HEK293T (cell line): Measurements from ENCODE around the gene ANK3.

ENCODE experiments used
- ELF4 ChIP-seq: fragments of 450-650 bp; IDR thresholded peaks from 2 replicates; pipeline ENCODE4 v1.6.1; 2017; ENCODE audit warnings: antibody characterized with exemption
- FOXM1 ChIP-seq: fragments of 450-650 bp; IDR thresholded peaks from 2 replicates; pipeline ENCODE4 v1.6.1; 2017; ENCODE audit warnings: mild to moderate bottlenecking, borderline replicate concordance
- SP1 ChIP-seq: fragments of 450-650 bp; IDR thresholded peaks from 2 replicates; pipeline ENCODE4 v1.6.1; 2017

DNA sequence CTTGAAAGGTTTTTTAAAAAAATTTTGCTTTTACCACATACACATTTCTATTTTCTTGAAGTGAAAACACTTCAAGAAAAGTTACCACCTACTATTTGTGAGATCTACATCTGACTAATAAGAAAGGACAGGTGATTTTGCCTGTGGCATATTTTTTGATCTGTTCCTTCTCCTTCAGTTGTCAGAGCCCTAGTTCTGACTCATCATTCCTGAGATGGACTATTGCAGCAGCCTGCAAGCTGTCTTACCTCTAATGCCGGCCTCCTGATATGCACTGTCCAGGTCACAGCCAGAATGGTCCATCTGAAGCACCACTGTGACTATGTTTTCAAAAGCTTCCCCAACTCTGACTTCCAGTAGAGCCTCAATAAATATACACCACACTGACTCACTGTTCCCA lies 28.2 kb upstream of the ANK3 start:
- no peak for TF ChIP-seq SP1
- no peak for TF ChIP-seq FOXM1
- no peak for TF ChIP-seq ELF4
